Parathyroid adenoma (tissue), 2 donors: Measurements from ENCODE around the gene GRID1.

Experiments used
- H2AFZ ChIP-seq: fragments of 300-600 bp; sonication (generic); one replicate; pipeline ENCODE4 v1.7.0; 2017; ENCODE audit warnings: antibody characterized with exemption, mild to moderate bottlenecking
- H3K27ac ChIP-seq: fragments of 300-600 bp; sonication (generic); one replicate; pipeline ENCODE4 v1.7.0; 2017
- H3K27me3 ChIP-seq: fragments of 300-600 bp; sonication (generic); one replicate; pipeline ENCODE4 v1.7.0; 2017; ENCODE audit warnings: low read length; ENCODE audit not compliant: control insufficient read depth, insufficient read depth
- H3K36me3 ChIP-seq: fragments of 300-600 bp; sonication (generic); one replicate; pipeline ENCODE4 v1.7.0; 2017; ENCODE audit warnings: low read length; ENCODE audit not compliant: control insufficient read depth, insufficient read depth
- H3K4me1 ChIP-seq: fragments of 300-600 bp; sonication (generic); one replicate; pipeline ENCODE4 v1.7.0; 2017; ENCODE audit warnings: control low read depth
- H3K4me2 ChIP-seq: fragments of 300-600 bp; sonication (generic); one replicate; pipeline ENCODE4 v1.7.0; 2017; ENCODE audit warnings: low read length
- H3K4me3 ChIP-seq: fragments of 300-600 bp; sonication (generic); one replicate; pipeline ENCODE4 v1.7.0; 2017; ENCODE audit warnings: low read depth, low read length
- H3K79me2 ChIP-seq: fragments of 300-600 bp; sonication (generic); one replicate; pipeline ENCODE4 v1.7.0; 2017; ENCODE audit warnings: control low read depth
- H3K9ac ChIP-seq: fragments of 300-600 bp; sonication (generic); one replicate; pipeline ENCODE4 v1.7.0; 2017; ENCODE audit warnings: mild to moderate bottlenecking
- H3K9me3 ChIP-seq: fragments of 300-600 bp; sonication (generic); one replicate; pipeline ENCODE4 v1.7.0; 2017; ENCODE audit warnings: low read length; ENCODE audit not compliant: control insufficient read depth
- CTCF ChIP-seq: fragments of 300-600 bp; sonication (generic); IDR thresholded peaks from one replicate; pipeline ENCODE4 v1.7.0; 2017; ENCODE audit warnings: antibody characterized with exemption, mild to moderate bottlenecking
- donor health status: primary hyperparathyroidism.

GRID1 gene

DNA sequence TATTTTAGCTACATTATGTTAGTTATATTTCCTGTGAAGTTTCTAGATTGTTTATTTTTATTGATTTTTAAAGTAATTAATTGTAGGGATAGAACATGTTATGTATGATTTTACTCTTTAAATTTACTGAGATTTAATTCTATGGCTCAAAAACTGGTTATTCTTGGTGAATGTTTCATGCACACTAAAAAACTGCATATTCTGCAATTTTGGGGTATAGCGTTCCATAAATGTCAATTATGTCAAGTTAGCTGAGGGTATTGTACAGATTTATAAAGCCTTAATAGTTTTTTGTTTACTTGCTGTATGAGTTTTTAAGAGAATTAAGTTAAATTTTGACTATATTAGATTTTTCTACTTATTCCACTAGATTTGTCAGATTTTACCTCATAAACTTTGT, 669.7 kb downstream of the GRID1 start:
- Histone ChIP-seq H3K9ac (no peak overlapping the region), H3K4me3 (no peak overlapping the region)

GRCh38 chr10:85682621-85683020, 684.0 kb downstream of the GRID1 start:
- H2AFZ ChIP-seq: no peak overlapping the region
- no peaks in the 10 kb centered on the region for H3K4me1 ChIP-seq
- no peak overlapping the region for H3K9ac ChIP-seq
- H3K4me2 ChIP-seq: no peak overlapping the region
- no peaks in the 10 kb centered on the region for H3K27me3 ChIP-seq
- H3K79me2 ChIP-seq: no peaks in the 10 kb centered on the region
- no peak for TF ChIP-seq CTCF
- no peaks in the 10 kb centered on the region for H3K36me3 ChIP-seq
- H3K27ac ChIP-seq: no peak overlapping the region
- no peak overlapping the region for H3K4me3 ChIP-seq
- no peaks in the 10 kb centered on the region for H3K9me3 ChIP-seq

More for the DNA sequence above, 669.7 kb downstream of the GRID1 start:
- H3K4me2 ChIP-seq: no peak overlapping the region
- TF ChIP-seq CTCF: no peak
- H3K36me3 ChIP-seq: no peaks in the 10 kb centered on the region
- no peaks in the 10 kb centered on the region for H3K79me2 ChIP-seq
- no peaks in the 10 kb centered on the region for H3K4me1 ChIP-seq
- H3K27ac ChIP-seq: no peak overlapping the region
- no peak overlapping the region for H2AFZ ChIP-seq
- H3K9me3 ChIP-seq: no peaks in the 10 kb centered on the region
- H3K27me3 ChIP-seq: no peaks in the 10 kb centered on the region

DNA sequence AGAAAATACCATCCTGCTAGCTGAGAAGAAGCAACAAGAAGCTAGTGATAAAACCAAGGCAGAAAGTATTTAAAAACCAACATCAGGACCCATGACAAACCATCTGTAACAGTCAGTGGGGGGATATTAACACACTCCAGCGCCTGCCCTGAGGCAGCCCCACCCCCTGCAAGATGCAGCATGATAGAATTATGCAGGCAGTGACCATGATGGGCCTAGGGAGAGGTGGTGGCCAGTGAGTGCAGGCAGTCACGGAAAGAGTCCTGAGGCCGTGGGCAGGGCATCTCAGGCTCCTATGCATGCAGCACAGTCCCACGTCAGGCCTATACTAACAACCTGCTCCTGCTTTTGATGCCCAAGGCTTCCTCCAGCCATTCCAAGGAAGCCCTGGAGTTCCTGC, 686.9 kb downstream of the GRID1 start:
- TF ChIP-seq CTCF: no peak
- H3K27ac ChIP-seq: no peak overlapping the region

DNA sequence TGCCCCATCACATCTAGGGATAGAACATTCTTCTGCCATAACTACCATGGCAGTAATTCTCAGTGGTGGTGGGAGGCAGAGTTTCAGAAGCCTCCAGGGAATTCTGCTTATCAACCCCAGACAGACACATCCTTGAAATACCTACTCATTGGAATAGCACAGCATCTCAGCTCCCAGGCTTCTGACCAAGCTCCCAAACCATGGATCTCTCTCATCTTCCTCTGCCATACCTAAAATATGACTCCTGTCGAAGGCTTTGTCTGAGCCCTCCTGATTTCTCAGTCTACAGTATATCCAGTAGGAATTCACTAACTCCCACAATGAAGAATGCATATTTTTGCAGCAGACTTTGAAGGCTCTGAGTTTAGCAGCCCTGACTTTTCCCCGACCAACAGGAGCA, 687.5 kb downstream of the GRID1 start:
- H3K9ac ChIP-seq: no peak overlapping the region
- H3K4me3 ChIP-seq: no peak overlapping the region
- H3K4me1 ChIP-seq: no peaks in the 10 kb centered on the region
- no peak overlapping the region for H3K27ac ChIP-seq
- H3K4me2 ChIP-seq: no peak overlapping the region
- no peaks in the 10 kb centered on the region for H3K36me3 ChIP-seq
- no peak for TF ChIP-seq CTCF
- no peaks in the 10 kb centered on the region for H3K27me3 ChIP-seq
- no peak overlapping the region for H2AFZ ChIP-seq
- no peaks in the 10 kb centered on the region for H3K79me2 ChIP-seq
- no peaks in the 10 kb centered on the region for H3K9me3 ChIP-seq

More for the DNA sequence above, 686.9 kb downstream of the GRID1 start:
- Histone ChIP-seq H3K36me3 (no peaks in the 10 kb centered on the region), H3K4me1 (no peaks in the 10 kb centered on the region), H3K4me3 (no peak overlapping the region), H2AFZ (no peak overlapping the region), H3K9ac (no peak overlapping the region), H3K4me2 (no peak overlapping the region), H3K79me2 (no peaks in the 10 kb centered on the region), H3K9me3 (no peaks in the 10 kb centered on the region), H3K27me3 (no peaks in the 10 kb centered on the region)

- no peak overlapping the region for H3K4me2 ChIP-seq
- no peaks in the 10 kb centered on the region for H3K4me1 ChIP-seq
- H3K27me3 ChIP-seq: no peaks in the 10 kb centered on the region
- H3K79me2 ChIP-seq: no peaks in the 10 kb centered on the region
- no peak overlapping the region for H3K4me3 ChIP-seq
- no peak for TF ChIP-seq CTCF
- H3K9me3 ChIP-seq: no peaks in the 10 kb centered on the region
- no peak overlapping the region for H3K27ac ChIP-seq
- no peak overlapping the region for H2AFZ ChIP-seq
- H3K36me3 ChIP-seq: no peaks in the 10 kb centered on the region
- no peak overlapping the region for H3K9ac ChIP-seq
These were observed 691.7 kb downstream of the GRID1 start for GRCh38 chr10:85674851-85675250.
